HG02571 (cell line): Measurements from ENCODE around the gene CRIP2.

Source experiments
- ATAC-seq: cut with Tn5 transposase; IDR thresholded peaks from one replicate; pipeline ENCODE4 v1.9.1; 2021; ENCODE audit warnings: mild to moderate bottlenecking, moderate library complexity; ENCODE audit not compliant: unreplicated experiment

The CRIP2 gene

DNA sequence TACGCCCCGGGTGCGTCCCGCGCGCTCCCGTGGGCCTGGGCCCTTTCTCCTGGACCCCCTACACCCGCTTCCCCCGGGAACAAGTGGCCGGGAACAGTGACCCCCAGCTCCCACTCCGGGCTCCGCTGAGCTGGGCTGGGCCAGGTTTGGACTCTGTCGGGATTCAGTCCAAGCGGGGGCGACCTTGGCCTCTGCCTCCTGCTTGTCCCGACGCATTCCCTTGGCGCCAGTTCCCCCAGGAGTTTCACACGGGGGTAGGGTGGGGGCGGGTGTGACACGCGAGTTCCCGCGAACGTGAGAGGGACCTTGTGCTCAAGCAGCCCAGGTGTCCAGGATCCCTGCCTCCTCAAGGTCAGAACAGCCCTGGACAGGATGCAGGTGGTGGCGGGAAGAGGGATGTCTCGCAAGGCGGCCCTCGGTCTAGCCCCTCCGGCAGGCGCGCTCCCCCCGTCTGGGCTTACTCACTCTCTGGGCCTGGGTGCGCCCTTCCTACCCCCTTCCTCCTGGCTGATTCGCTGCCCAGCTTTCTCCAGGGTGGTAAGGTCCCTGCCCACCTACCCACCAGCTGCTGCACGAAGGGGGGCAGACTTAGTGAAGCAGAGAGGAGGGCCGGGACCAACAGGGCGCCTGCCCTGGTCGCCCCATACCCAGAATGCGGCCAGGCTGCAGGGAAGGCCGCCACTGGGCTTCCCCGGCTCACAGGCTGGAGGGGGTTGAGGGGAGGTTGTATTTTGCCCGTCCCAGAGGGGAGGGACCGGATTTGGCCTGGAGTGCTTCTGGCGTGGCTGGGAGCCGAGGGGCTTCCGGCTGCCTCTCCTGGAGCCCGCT lies 862 bp downstream of the CRIP2 start:
- no peak for ATAC-seq

DNA sequence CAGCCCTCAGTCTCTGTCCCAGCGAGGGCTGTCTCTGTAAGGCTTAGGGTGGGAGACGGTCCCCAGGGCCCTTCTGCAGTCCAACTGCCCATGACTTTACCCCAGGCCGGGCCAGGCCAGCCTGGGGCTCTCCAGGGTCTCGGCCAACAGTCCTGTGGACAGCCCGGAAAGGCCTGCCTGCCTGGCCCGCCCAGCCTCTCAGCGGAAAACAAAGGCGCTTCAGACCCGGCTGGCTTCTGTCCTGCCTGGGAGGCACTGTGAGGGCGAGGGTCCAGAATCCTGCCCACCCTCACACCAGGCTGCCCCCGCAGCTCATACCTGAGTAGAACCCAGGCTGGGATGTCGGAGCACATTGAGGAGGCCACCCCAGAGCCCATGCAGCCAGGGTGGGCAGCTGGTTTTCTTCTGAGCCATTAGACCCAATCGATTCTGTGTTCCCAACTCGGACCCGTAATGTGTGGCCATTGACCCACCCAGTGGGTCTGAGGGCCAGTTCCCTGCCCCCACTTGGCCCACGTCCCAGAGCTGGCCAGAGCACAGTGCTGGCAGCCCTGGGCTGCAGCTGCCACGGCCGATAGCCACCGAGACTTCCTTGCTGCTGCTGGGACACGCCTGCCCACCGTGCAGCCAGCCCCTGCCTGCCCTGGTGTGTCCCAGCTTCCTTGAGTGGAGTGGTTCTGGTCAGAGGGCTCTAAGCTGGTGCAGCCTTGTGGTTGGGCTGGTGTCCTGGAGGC lies 1.6 kb downstream of the CRIP2 start:
- no peak for ATAC-seq

DNA sequence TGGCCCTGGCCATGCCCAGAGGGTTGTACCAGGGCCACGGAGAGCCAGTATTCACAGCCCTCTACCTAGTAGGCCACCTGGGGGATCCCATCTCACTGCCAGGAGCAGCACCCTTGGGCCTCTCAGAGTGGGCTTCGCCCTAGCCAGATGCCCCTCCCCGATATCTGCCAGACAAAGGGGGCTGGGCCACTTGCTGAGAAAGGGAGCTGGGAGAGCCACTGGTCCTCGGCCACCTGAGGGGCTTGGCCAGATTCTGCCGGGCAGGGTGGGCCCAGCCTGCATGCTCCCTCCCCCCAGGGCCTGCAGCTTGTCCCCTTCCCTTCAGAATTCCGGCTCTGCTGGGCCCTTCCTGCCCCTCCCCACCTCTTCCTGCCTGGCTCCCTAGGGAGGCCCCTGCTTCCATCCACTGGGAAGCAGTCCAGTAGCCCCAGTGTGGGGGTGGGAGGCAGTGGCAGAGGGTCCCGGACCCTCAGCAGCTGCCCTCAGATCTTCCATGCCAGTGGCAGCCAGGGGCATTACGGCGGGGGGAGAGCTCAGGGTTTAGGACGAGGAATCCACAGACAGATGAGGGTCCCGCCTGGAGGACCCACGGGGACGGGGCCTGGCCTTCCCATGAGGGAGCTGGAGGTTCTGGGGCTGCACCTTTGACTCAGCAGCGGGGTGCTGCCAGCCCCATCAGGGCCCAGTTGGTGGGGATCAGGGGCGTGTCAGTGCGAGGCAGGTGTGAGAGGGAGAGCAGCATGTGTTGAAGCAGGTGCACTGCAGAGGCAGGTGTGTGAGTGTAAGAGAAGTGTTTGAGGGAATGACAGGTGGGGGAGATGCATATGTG lies 2.4 kb downstream of the CRIP2 start:
- ATAC-seq: no peak

DNA sequence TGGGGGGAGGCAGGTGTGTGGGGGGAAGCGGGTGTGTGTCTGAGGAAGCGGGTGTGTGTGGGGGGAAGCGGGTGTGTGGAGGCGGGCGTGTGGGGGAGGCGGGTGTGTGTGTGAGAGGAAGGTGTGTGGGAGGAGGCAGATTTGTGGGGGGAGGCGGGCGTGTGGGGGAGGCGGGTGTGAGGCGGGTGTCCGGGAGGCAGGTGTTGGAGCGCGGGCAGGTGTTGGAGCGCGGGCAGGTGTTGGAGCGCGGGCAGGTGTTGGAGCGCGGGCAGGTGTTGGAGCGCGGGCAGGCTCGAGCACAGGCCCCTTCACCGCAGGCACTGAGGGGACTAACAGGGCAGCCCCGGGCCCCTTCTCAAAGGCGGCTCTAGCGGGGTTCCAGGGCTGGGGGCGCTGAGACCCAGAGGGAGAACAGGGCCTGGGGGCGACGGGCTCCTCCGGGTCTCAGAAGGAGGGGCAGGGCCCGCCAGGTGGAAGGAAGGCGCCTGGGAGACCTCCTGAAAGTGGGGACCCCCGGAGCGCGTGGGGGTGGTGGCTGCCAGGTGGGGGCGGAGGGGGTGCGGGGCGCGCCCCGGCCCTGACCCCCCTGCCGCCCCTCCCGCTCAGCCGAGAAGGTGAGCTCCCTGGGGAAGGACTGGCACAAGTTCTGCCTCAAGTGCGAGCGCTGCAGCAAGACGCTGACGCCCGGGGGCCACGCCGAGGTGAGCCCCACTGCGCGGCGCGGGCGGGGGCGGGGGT lies 3.2 kb downstream of the CRIP2 start:
- ATAC-seq: no peak

DNA sequence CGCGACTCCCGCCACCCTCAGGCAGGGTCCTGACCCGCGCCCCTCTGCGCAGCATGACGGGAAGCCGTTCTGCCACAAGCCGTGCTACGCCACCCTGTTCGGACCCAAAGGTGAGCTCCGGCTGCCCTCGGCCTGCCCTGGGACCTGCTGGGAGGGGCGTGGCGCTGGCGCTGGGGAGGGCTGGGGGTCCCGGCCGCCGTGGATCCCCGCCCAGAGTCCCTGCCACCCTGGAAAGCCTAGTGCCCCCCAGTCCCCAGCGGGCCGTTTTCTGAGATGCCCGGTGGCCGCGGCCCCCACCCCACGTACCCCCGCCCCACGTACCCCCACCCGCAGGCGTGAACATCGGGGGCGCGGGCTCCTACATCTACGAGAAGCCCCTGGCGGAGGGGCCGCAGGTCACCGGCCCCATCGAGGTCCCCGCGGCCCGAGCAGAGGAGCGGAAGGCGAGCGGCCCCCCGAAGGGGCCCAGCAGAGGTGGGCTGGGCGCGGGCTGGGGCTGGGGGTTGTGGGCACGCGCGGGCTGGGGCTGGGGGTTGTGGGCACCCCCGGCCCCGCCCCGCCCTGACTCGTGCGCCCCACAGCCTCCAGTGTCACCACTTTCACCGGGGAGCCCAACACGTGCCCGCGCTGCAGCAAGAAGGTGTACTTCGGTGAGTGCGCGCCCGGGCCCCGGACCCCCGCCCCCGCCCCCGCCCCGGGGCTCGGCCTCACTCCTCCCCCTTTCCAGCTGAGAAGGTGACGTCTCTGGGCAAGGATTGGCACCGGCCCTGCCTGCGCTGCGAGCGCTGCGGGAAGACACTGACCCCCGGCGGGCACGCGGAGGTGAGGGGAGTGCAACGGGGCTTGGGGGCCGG lies 4.0 kb downstream of the CRIP2 start:
- ATAC-seq: no peak

DNA sequence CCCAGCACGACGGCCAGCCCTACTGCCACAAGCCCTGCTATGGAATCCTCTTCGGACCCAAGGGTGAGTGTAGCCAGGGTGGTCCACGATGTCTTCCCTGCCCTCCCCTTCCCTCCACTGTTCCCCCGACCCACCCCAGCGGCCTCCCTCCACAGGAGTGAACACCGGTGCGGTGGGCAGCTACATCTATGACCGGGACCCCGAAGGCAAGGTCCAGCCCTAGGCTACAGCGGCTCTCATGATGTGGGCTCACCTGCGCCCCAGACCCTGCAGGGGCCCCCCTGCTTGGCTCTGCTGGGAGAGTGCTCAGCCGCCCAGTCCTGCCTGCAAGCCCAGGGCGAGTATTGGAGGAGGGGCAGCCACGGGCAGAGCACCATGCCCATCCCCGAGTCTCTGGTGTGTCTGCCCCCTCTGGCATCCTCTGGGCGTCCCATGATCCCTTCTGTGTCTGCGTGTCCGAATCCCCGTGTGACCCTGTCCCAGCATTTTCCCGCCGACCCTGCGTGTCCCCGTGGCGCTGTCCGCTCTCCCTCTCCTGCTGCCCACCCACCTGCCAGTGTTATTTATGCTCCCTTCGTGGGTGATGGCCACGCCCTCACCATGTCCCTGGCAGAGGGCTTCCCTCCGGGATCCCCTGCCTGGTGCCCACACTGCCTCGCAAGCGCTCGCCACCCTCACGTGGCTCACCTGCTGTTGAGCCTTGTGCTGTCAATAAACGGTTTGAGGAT lies 5.0 kb downstream of the CRIP2 start:
- no peak for ATAC-seq

DNA sequence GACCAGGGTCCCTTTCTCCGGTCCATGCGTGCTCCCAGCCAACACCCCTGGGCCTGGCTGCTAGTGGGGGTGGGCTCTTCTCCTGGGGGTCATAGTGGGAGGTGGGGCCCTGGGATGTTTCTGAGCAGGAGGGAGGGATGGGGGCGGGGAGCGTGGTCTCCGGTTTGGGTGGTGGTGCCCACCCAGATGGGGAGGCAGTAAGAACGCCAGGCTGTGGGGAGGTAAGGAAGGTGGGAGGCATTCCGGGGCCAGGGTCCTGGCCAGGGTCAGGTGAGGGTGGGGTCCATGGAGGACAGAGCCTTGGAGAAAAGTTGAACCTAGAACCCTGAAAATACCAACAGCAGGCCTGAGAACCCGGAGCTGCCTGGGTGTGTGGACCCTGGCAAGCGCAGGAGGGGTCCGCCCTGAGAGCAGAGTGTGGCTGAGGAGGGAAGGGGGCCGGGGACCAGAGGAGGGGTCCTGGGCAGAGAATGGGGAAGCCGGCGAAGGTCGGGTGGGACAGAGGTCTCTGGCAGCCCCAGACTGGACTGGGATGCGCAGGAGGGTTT lies 5.7 kb downstream of the CRIP2 start:
- ATAC-seq: no peak

DNA sequence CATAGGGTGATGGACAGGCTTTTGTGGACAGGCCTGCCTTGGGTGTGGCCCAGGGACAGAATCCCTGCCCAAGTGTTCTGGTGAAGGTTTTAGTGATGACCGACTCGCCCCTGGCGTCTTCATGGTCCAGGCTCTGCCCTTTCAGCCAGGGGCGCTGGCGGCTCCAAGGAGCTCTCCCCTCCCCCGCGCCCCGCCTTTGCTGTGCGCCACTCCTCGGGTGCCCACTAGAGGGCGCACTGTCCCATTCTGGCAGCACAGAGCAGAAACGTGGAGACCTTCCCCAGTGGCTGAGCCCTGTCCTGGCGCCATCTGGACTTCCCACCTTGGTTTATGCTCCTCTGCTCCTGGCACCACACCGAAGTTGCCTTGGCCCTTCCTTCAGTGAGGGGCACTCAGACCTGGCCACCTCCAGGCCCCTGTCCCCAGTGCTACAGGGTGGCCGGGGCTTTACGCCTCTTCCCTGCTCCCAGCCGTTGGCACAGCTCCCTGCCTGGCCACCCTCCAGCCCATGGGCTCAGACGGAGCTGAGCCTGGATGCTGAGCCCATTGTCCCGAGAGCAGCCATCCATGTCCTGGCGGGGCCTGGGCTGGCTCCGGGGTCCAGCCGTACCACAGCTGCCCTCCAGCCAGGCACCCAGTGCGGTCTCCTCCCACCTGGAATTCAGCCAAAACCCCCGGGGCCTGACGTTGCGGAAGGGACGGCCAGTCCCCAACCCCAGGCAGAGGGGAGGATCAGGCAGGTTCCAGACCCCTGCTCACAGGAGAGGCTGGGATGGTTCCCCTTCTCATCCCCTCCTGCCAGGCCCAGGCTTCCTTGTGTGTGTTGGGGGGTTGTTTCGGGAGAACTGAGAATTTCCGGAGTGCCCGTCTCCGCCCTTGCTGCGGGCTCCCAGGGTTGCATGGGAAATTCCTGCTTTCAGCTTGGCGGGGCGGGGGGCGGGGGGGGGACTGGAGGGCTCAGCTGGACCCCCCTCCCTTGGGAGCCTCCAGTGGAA lies 6.5 kb downstream of the CRIP2 start:
- peak; percentile 41 for ATAC-seq

DNA sequence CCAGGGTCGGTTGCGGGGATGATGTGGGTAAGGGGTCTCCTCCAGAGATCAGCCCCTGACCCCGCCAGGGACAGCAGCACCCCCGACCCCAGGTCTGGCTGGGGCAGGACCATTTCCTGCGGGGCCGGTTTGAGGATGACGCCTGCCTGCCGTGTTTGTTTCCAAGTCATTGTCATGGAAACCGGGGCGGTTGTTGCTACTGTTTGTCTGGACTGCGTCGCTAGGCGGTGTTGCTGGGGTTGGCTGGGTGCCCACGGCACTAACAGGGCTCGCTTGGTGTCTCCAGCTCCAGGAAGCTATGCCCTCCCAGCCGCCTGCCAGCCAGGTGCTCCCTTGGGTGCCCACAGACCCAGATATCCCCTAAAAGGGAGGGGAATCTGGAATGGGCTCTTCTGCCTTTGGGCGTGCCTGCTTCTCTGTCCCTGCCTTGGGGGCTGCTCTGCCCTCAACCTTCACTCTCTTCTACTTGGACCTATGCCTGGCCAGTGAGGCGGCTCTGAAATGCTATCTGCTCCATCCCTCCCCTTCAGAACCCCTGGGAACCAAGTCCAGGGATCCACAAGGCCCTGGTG lies 7.4 kb downstream of the CRIP2 start:
- ATAC-seq: peak; percentile 43

DNA sequence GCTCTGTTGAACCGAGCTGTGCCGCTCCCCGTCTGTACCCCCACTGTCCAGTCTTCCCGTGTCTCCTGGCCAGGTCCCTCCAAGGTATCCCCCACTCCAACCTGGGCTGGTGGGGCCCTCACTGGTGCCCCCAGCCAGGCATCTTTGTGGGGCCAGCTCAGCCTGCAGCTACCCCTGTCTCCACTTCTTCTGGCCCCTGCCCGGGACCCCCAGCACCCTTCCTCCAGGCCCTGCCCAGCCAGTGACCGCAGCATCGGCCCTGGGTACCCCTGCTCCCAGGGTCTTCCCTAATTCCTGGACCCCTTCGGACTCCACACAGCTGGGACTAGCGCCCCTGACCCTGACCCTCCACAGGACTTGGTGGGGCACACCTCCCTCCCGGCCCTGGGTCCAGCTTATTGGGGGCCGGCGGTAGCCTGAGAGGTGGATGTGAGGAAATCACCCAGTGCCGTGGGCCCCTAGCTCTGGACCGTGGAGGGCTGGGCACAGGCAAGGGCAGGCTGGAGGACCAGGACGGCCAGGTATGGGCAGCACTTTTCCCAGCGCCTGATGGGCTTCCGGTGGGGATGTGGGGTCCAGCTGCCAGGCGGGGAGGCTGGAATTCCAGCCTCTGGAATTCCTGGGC lies 8.0 kb downstream of the CRIP2 start:
- no peak for ATAC-seq

DNA sequence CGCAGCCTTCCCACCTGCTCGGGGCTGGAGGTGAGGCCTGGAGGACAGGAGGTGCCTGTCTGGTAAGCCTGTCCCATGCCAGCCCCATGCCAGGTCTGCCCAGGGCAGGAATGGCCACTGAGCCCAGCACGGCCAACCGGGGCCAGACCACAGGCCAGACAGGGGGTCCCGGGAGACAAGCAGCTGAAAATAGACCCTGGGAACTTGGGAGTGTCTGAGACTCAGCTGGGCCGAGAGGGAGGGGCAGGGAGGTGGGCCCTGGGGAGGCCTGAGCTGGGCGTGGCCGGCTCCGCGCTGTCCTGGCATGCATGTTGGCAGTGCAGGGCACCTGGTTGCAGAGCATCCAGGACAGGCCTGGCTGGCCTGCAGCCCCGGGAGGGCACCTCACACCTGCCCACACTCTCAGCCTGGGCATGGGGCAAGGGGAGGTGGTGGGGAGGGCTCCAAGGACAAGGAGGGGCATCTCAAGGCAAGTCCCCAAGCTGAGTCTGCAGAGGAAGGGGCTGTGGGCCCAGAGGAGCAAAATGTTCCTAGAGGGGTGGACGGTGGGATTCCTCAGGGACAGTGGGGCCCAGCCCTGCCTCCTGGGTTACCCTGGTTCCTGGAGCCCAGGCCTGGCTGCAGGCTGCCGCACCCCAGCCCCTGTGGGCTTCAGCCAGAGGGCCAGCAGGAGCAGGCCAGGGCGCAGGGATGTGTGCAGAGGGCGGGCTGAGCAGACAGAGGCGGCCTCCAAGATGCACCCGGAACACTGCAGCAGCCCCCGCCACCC lies 8.9 kb downstream of the CRIP2 start:
- no peak for ATAC-seq

DNA sequence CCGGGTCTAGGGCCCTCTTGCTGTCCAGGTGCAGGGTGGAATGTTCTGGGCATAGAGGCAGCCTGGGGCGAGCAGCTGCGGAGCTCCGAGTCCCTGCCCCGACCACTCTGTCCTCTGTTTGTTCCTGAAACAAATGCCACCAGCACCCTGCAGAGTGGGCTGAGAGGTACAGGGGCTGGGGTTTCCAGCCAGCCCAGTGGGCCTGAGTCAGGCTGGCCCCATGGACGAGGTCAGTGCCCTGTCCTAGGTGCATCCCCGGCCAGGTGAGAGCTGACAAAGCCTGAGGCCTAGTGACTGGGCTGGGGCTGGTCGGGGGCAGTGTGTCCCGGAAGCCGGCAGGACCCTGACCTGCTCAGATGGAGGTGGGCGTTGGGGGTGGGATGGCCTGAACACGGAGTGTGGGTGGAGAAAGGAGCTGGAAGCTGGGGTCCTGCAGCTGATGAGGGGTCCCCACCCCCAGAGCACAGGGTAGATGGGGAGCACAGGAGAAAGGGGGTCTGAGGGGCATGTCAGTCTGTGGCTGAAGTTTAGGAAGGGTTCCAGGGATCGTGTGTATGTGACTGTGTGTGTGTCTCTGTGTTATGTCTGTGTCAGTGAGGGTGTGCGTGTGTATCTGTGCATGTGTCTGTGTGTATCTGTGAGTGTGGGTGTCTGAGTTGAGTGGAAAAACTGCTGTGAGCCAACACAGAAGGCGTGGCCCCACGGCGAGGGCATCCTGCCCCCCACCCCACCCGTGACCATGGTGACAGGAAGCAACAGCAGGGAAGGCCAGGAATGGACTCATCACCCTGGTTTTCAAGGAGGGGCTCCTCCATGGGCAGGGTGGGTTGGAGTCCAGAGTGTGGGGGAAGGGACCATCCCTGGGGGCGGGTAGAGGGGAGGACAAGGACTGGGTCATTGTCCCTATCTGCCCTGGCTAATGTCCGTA lies 9.7 kb downstream of the CRIP2 start:
- ATAC-seq: no peak

DNA sequence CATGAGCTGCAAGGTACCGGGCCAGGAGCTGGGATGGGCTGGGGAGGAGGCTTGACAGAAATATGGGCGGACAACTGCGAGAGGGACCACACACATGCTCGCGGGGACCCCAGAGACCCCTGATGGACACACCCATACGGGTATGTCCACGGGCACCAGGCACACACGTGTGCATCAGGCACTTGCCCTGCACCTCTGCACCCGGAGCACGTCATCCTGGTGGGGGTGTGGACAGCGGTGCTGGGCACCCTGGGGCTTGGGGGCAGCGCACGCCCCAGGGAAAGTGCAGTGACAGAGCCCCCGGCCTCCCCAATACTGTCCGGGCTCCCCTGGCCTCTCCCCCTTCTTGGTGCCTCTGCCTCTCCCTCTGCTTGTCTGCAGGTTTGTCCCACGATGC lies 10.4 kb downstream of the CRIP2 start:
- ATAC-seq: no peak

DNA sequence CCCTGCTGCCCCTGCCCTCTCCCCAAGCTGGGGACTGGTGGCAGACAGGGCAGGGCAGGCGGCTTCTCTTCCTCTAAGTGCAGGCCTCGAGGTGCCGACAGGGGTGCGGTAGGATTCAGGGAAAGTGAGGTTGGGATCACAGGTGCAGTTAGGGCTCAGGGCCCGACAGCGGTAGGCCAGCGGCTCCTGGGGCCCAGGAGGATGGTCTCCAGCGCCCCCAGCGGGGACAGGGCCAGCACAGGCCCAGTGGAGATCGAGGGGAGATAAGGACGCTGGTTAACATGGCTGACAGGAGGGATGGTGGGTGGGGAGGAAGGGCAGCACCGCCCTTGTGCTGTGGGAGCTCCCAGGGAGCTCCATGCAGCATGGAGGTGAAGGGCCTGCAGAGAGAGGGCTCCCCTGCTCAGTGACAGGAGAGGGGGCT lies 11.1 kb downstream of the CRIP2 start:
- no peak for ATAC-seq
